Caco-2 (cell line): ENCODE results near the gene ERICH6. TPM values are rescaled to one million over a fixed set of nuclear protein-coding genes. Genes with fewer than 3 reads are reported as not detected.

ENCODE experiments used
- BruUV-seq: library from RNA; stranded (reverse); fragments of 400-500 nt; replicated peaks from 2 replicates; lab custom pipeline; 2021; lab: Mats Ljungman, UMichigan
- CTCF ChIA-PET: fragments of 300-600 bp; sonication (Branson Sonifier 250); formaldehyde crosslinking; loops from one replicate; lab custom pipeline; 2022; ENCODE audit warnings: antibody characterized with exemption; lab: Charles Lee
- POLR2A ChIA-PET: fragments of 300-600 bp; sonication (Branson Sonifier 250); formaldehyde crosslinking; loops from one replicate; lab custom pipeline; 2022; ENCODE audit warnings: antibody characterized with exemption; lab: Charles Lee
- DNase-seq, 2 experiments: peaks; one replicate each; pipeline versions ENCODE4 v3.0.0 to v3.0.0-alpha.2; 2020 to 2022
- H3K27me3 ChIP-seq: replicated peaks from 2 replicates; pipeline ENCODE4 v1.6.0; 2011; ENCODE audit warnings: low read length; ENCODE audit not compliant: control insufficient read depth, insufficient read depth
- H3K36me3 ChIP-seq: 2 replicates; pipeline ENCODE4 v1.5.1; 2011; ENCODE audit warnings: low read length; ENCODE audit not compliant: control insufficient read depth, insufficient read depth
- H3K4me1 ChIP-seq: fragments of 250-450 bp; sonication (Bioruptor Pico); 2 replicates; pipeline ENCODE4 v1.5.1; 2020; ENCODE audit warnings: mild to moderate bottlenecking
- H3K4me3 ChIP-seq: 2 replicates; pipeline ENCODE4 v1.5.1; 2011; ENCODE audit warnings: low read depth, mild to moderate bottlenecking, control low read depth, low read length
- H3K9me3 ChIP-seq: fragments of 250-450 bp; sonication (Bioruptor Pico); 2 replicates; pipeline ENCODE4 v1.5.1; 2020; ENCODE audit warnings: mild to moderate bottlenecking, moderate library complexity
- H3K27ac Mint-ChIP-seq: one replicate; pipeline ENCODE4 v1.8.0; 2022; ENCODE audit warnings: mixed read lengths; ENCODE audit not compliant: unreplicated experiment
- H3K27me3 Mint-ChIP-seq: one replicate; pipeline ENCODE4 v1.8.0; 2022; ENCODE audit warnings: mixed read lengths; ENCODE audit not compliant: insufficient read depth, unreplicated experiment
- H3K36me3 Mint-ChIP-seq: one replicate; pipeline ENCODE4 v1.8.0; 2022; ENCODE audit warnings: mild to moderate bottlenecking, mixed read lengths; ENCODE audit not compliant: insufficient read depth, unreplicated experiment
- H3K4me1 Mint-ChIP-seq: one replicate; pipeline ENCODE4 v1.8.0; 2022; ENCODE audit warnings: low read depth, mixed read lengths; ENCODE audit not compliant: unreplicated experiment
- H3K4me3 Mint-ChIP-seq: one replicate; pipeline ENCODE4 v1.8.0; 2022; ENCODE audit warnings: mild to moderate bottlenecking, moderate library complexity, mixed read lengths; ENCODE audit not compliant: unreplicated experiment
- H3K9me3 Mint-ChIP-seq: one replicate; pipeline ENCODE4 v1.8.0; 2022; ENCODE audit warnings: mixed read lengths; ENCODE audit not compliant: unreplicated experiment
- intact Hi-C: fragments of 100-400 bp; cut with micrococcal nuclease; formaldehyde crosslinking; loops from one replicate; pipeline ENCODE4 v1.10.0; 2022; ENCODE audit not compliant: unreplicated experiment
- total RNA-seq: library from RNA; stranded (reverse); gene quantifications from 2 replicates; pipeline ENCODE4 v1.2.3, GENCODE V29; 2022
- TF ChIP-seq, protein P1 (sequence below), 2 experiments: fragments of 200-600 bp in 1 of 2; IDR thresholded peaks; 1 replicate in 1 of 2; 2 replicates in 1 of 2; pipeline versions ENCODE4 v1.5.1 to v1.8.0; 2011 to 2022; ENCODE audit warnings: antibody characterized with exemption in 1 of 2, control low read depth in 1 of 2, inconsistent platforms in 1 of 2, low read depth in 1 of 2, low read length in 1 of 2, mild to moderate bottlenecking in 1 of 2, moderate library complexity in 1 of 2; ENCODE audit not compliant: insufficient read depth in 1 of 2, severe bottlenecking in 1 of 2, unreplicated experiment in 1 of 2

Gene ERICH6
- total RNA-seq, 1 experiment from 2014 or later = not detected

DNA sequence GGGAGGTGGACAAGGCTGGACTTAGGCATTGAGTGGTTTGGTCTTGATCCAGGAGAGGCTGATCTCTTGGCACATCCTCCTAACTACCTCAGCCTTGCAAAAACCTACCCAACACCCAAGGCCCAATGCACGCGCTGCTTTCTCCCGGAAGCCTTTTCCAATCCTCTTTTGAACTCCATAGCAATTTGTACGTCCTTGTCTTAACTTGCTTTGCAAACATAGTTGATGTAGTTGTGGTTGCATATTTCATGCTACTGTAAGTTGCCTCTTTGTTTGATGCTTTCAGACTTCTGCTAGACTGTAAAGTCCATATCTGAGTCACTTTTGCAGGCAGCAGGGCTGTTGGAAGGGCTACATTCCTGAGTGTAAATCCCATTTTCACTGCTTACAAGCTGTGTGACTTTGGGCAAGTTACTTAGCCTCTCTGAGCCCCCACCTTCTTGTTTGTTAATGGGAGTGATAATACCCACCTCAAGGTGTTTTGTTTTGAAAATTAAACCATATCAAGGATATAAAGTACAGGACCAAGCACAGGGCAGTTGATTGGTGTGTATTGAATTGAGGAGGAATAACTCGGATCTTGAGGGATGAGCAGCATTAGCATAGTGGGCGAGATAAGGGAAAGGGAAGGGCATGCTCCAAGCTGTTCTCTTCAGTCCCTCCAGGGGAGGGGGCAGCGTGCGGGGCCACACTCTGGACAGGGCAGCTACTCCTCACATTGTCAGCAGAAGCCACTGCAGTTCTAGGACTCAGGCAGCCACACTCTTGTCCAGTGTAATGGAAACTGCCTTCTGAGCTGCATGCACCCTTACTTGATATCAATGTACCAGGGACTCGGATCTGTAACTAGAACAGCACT, 30.4 kb upstream of the ERICH6 start:
- no peak for DNase-seq
- BruUV-seq = no TSS peak
- Histone ChIP-seq H3K4me1 (peaks cover 30% of the 10 kb centered on the region), H3K36me3 (no peaks in the 10 kb centered on the region), H3K27me3 (no peaks in the 10 kb centered on the region), H3K9me3 (no peaks in the 10 kb centered on the region), H3K4me3 (no peak overlapping the region)
- Mint-ChIP-seq H3K4me3 (no peak overlapping the region), H3K27me3 (no peaks in the 10 kb centered on the region), H3K9me3 (no peaks in the 10 kb centered on the region), H3K36me3 (no peaks in the 10 kb centered on the region), H3K27ac (no peak overlapping the region), H3K4me1 (peaks cover 33% of the 10 kb centered on the region)
- POLR2A ChIA-PET = no interaction called here
- intact Hi-C loops = no loop called here
- CTCF ChIA-PET = interaction anchor here (0.6 kb wide), 1 partner anchor 789 kb away, joined by 3 read pairs; no protein-coding TSS in a partner anchor
- TF ChIP-seq, protein P1, sequence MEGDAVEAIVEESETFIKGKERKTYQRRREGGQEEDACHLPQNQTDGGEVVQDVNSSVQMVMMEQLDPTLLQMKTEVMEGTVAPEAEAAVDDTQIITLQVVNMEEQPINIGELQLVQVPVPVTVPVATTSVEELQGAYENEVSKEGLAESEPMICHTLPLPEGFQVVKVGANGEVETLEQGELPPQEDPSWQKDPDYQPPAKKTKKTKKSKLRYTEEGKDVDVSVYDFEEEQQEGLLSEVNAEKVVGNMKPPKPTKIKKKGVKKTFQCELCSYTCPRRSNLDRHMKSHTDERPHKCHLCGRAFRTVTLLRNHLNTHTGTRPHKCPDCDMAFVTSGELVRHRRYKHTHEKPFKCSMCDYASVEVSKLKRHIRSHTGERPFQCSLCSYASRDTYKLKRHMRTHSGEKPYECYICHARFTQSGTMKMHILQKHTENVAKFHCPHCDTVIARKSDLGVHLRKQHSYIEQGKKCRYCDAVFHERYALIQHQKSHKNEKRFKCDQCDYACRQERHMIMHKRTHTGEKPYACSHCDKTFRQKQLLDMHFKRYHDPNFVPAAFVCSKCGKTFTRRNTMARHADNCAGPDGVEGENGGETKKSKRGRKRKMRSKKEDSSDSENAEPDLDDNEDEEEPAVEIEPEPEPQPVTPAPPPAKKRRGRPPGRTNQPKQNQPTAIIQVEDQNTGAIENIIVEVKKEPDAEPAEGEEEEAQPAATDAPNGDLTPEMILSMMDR (IDR thresholded peaks at IDR 0.05; ENCODE audit: insufficient read depth in 1 of 2, low read depth in 1 of 2, low read length in 1 of 2, severe bottlenecking in 1 of 2, unreplicated experiment in 1 of 2) = no peak

DNA sequence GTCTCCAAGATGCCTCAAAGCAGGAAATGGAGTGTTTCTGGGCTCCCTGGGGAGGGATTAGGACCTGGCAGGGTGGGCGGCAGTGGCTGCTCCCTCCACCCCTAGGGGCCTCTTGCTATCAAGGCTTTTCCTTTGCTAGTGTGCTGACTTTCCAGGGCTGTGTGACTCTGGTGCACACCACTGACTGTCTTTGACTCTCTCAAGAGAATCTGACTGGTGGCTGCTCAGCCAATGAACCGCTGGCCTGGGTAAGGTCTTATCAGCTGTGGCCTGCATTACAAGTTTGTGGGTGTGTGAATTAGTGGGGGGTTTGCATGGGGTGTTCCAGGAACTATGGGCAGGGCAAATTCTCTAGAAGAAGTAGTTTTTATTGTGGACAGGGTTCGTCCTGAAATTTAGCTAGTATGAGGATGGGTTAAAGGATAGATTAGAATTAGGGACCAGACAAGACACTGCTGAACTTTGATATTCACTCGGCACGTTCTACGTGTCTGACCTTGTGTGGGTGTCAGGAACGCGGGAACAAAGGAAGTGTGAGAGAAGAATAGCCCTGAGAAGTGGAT, 29.7 kb upstream of the ERICH6 start:
- no peaks in the 10 kb centered on the region for H3K36me3 ChIP-seq
- peaks cover 33% of the 10 kb centered on the region for H3K4me1 Mint-ChIP-seq
- ChIA-PET POLR2A (no interaction called here), CTCF (interaction anchor here (0.6 kb wide), 1 partner anchor 790 kb away, joined by 3 read pairs; no protein-coding TSS in a partner anchor)
- no peak overlapping the region for H3K4me3 ChIP-seq
- H3K36me3 Mint-ChIP-seq = no peaks in the 10 kb centered on the region
- intact Hi-C loops = no loop called here
- no peaks in the 10 kb centered on the region for H3K27me3 Mint-ChIP-seq
- H3K4me1 ChIP-seq = peaks cover 23% of the 10 kb centered on the region
- no peak overlapping the region for H3K4me3 Mint-ChIP-seq
- H3K9me3 Mint-ChIP-seq = no peaks in the 10 kb centered on the region
- no TSS peak for BruUV-seq
- no peak overlapping the region for H3K27ac Mint-ChIP-seq
- H3K9me3 ChIP-seq = no peaks in the 10 kb centered on the region
- H3K27me3 ChIP-seq = no peaks in the 10 kb centered on the region
- TF ChIP-seq, protein P1 (IDR thresholded peaks at IDR 0.05; ENCODE audit: insufficient read depth in 1 of 2, low read depth in 1 of 2, low read length in 1 of 2, severe bottlenecking in 1 of 2, unreplicated experiment in 1 of 2) = no peak
- no peak for DNase-seq

GRCh38 chr3:150729682-150730360, 26.1 kb upstream of the ERICH6 start:
- Histone ChIP-seq H3K9me3 (no peaks in the 10 kb centered on the region), H3K4me1 (peaks cover 9% of the 10 kb centered on the region), H3K36me3 (no peaks in the 10 kb centered on the region), H3K4me3 (no peak overlapping the region), H3K27me3 (no peaks in the 10 kb centered on the region)
- Mint-ChIP-seq H3K4me3 (no peak overlapping the region), H3K9me3 (no peaks in the 10 kb centered on the region), H3K36me3 (no peaks in the 10 kb centered on the region), H3K4me1 (peaks cover 17% of the 10 kb centered on the region), H3K27me3 (no peaks in the 10 kb centered on the region), H3K27ac (peak overlapping the region; percentile 6)
- TF ChIP-seq, protein P1 (IDR thresholded peaks at IDR 0.05; ENCODE audit: insufficient read depth in 1 of 2, low read depth in 1 of 2, low read length in 1 of 2, severe bottlenecking in 1 of 2, unreplicated experiment in 1 of 2) = no peak
- POLR2A ChIA-PET = no interaction called here
- CTCF ChIA-PET = no interaction called here
- DNase-seq = no peak
- intact Hi-C loops = no loop called here
- BruUV-seq = no TSS peak
